Lung (tissue), 12 donors: ENCODE data around the gene PTGER3. TPM values are rescaled to one million over a fixed set of nuclear protein-coding genes. Genes with fewer than 3 reads are reported as not detected.

Experiments
- ATAC-seq: fragments of 200-7000 bp; cut with Tn5 transposase; one replicate; pipeline ENCODE4 v1.9.1; 2020; ENCODE audit warnings: moderate number of reproducible peaks; ENCODE audit not compliant: insufficient read depth, low FRiP score
- DNase-seq, 3 donors: peaks; one replicate each; pipeline ENCODE4 v3.0.0-alpha.2; 2013 to 2017
- H3K27ac ChIP-seq, 2 donors: one replicate each; pipeline ENCODE4 v1.5.1; 2013; ENCODE audit warnings: mild to moderate bottlenecking in 2 of 2, moderate library complexity in 2 of 2, control low read depth in 1 of 2, inconsistent platforms in 1 of 2, low read depth in 1 of 2, low read length in 1 of 2
- H3K27me3 ChIP-seq, 3 donors: one replicate each; pipeline ENCODE4 v1.5.1; 2013; ENCODE audit warnings: low read length in 2 of 3; ENCODE audit not compliant: control insufficient read depth in 3 of 3, insufficient read depth in 3 of 3
- H3K36me3 ChIP-seq, 4 donors: one replicate each; pipeline ENCODE4 v1.5.1; 2013; ENCODE audit warnings: low read length in 4 of 4, mild to moderate bottlenecking in 1 of 4, moderate library complexity in 1 of 4; ENCODE audit not compliant: control insufficient read depth in 4 of 4, insufficient read depth in 4 of 4
- H3K4me1 ChIP-seq, 5 donors: one replicate each; pipeline ENCODE4 v1.5.1; 2013; ENCODE audit warnings: low read length in 5 of 5, mild to moderate bottlenecking in 2 of 5, moderate library complexity in 1 of 5; ENCODE audit not compliant: control insufficient read depth in 5 of 5, insufficient read depth in 5 of 5
- H3K4me3 ChIP-seq: one replicate; pipeline ENCODE4 v1.5.1; 2013; ENCODE audit warnings: mild to moderate bottlenecking, control low read depth, moderate library complexity
- H3K9ac ChIP-seq, 2 donors: one replicate each; pipeline ENCODE4 v1.5.1; 2013; ENCODE audit warnings: low read length in 2 of 2, control low read depth in 1 of 2; ENCODE audit not compliant: insufficient read depth in 1 of 2
- H3K9me3 ChIP-seq, 4 donors: one replicate each; pipeline ENCODE4 v1.5.1; 2013; ENCODE audit warnings: low read length in 3 of 4, mild to moderate bottlenecking in 1 of 4, moderate library complexity in 1 of 4; ENCODE audit not compliant: control insufficient read depth in 4 of 4, insufficient read depth in 3 of 4
- WGBS, 2 donors: extraction: QIAGEN DNeasy Blood & Tissue Kit; methylation state at CpG; one replicate each; pipeline ENCODE4 v1.1.7; 2013; 5-methylcytosine and 5-hydroxymethylcytosine counted together
- polyA plus RNA-seq, 2 donors: library from polyadenylated mRNA; stranded (reverse); fragments of 200-250 nt; gene quantifications; one replicate each; pipeline ENCODE4 v1.2.1, GENCODE V29; 2013
- total RNA-seq, 2 donors: library from RNA; depleted of rRNA in 1 of 2; stranded (reverse); fragments of >200 nt in 1 of 2; gene quantifications; one replicate each; pipeline ENCODE4 v1.2.1, GENCODE V29; 2014 to 2021
- TF ChIP-seq, protein P1 (sequence below): IDR thresholded peaks from 2 replicates; pipeline ENCODE4 v1.5.1; 2012; ENCODE audit warnings: mild to moderate bottlenecking; ENCODE audit errors: control extremely low read depth, extremely low read depth
- donor health status: control.
- donor health status: control.
- donor health status: Bipolar disorder and iron deficiency.
- donor health status: healthy.
- donor health status: DM: yes; HTN: yes; CAD: no.

PTGER3 gene
- total and polyA plus RNA-seq, 4 donors = 0.31 to 1.8 (median 1.4) TPM

- H3K27me3 ChIP-seq = peaks cover 0 to 68% (median 41%) of the 10 kb centered on the region in 3 donors
Measured at GRCh38 chr1:71044833-71045232, 2.8 kb downstream of the PTGER3 start.

DNA sequence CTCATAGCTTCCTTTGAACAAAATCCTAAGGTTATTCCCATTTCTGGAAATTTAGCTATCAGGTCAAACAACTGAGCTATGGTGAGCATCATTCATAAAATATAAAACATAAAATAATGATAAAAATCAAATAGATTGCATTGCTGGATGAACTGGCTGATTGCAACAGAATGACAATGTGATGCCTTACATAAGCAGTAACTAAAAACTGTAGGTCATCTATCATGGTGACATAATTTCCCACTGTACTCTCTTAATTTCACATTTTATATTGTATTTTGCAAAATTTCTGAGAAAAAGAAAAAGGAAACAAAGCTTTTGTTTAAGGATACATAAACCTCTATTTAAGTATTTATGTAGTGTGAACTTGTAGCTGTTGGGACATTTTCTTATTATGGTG, 4.6 kb downstream of the PTGER3 start:
- no peak for ATAC-seq
- Histone ChIP-seq H3K4me3 (no peak overlapping the region), H3K9ac (no peak overlapping the region), H3K4me1 (peaks cover 0 to 13% (median 3%) of the 10 kb centered on the region in 5 donors), H3K27ac (no peak overlapping the region), H3K36me3 (no peaks in the 10 kb centered on the region), H3K27me3 (peaks cover 0 to 52% (median 28%) of the 10 kb centered on the region in 3 donors), H3K9me3 (no peaks in the 10 kb centered on the region)
- DNase-seq = no peak
- TF ChIP-seq, protein P1, sequence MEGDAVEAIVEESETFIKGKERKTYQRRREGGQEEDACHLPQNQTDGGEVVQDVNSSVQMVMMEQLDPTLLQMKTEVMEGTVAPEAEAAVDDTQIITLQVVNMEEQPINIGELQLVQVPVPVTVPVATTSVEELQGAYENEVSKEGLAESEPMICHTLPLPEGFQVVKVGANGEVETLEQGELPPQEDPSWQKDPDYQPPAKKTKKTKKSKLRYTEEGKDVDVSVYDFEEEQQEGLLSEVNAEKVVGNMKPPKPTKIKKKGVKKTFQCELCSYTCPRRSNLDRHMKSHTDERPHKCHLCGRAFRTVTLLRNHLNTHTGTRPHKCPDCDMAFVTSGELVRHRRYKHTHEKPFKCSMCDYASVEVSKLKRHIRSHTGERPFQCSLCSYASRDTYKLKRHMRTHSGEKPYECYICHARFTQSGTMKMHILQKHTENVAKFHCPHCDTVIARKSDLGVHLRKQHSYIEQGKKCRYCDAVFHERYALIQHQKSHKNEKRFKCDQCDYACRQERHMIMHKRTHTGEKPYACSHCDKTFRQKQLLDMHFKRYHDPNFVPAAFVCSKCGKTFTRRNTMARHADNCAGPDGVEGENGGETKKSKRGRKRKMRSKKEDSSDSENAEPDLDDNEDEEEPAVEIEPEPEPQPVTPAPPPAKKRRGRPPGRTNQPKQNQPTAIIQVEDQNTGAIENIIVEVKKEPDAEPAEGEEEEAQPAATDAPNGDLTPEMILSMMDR = no peak

More at GRCh38 chr1:71044833-71045232, 2.8 kb downstream of the PTGER3 start:
- Histone ChIP-seq H3K36me3 (no peaks in the 10 kb centered on the region), H3K27ac (no peak overlapping the region), H3K9me3 (no peaks in the 10 kb centered on the region), H3K9ac (no peak overlapping the region), H3K4me1 (peaks cover 0 to 13% (median 3%) of the 10 kb centered on the region in 5 donors), H3K4me3 (no peak overlapping the region)
- no peak for DNase-seq
- WGBS, 2 donors = 80 to 100% methylated on average over 1 of the region's 1 CpG
- TF ChIP-seq, protein P1 = no peak
- no peak for ATAC-seq

GRCh38 chr1:71041806-71042205, 5.8 kb downstream of the PTGER3 start:
- Histone ChIP-seq H3K36me3 (no peaks in the 10 kb centered on the region), H3K9me3 (no peaks in the 10 kb centered on the region), H3K27me3 (peaks cover 0 to 41% (median 19%) of the 10 kb centered on the region in 3 donors), H3K4me3 (no peak overlapping the region), H3K9ac (no peak overlapping the region), H3K4me1 (peaks cover 0 to 3% (median 0%) of the 10 kb centered on the region in 5 donors), H3K27ac (no peak overlapping the region)
- ATAC-seq (no peak), DNase-seq (no peak)
- TF ChIP-seq, protein P1 = no peak
- WGBS, 2 donors = 74 to 77% methylated on average over 2 of the region's 2 CpGs

DNA sequence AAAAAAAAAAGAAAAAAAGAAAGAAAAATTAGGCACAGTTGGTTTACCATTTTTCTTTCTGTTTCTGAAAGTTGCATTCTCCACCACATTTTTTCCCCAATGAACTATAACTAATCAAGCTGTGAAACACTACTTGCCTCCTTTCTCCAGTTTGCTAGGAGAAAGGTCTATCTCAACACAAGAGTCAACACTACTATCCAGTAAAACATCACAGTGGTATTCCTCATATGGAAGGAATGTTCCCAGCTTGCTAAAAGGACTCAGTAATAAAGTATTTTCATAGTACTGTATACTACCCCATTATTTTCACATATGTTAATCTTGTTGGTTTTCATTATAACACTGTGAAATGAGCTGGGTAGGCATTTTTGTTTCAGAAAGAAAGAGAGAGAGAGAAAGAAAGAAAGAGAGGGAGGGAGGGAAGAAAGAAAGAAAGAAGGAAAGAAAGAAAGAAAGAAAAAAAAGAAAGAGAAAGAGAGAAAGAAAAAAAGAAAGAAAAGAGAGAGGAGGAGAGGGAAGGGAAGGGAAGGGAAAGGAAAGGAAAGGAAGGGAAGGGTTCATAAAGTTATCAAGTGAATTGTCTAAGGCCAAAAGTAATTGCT, 7.9 kb downstream of the PTGER3 start:
- Histone ChIP-seq H3K9ac (no peak overlapping the region), H3K27me3 (peaks cover 0 to 23% (median 3%) of the 10 kb centered on the region in 3 donors), H3K4me1 (no peaks in the 10 kb centered on the region), H3K27ac (no peak overlapping the region), H3K4me3 (no peak overlapping the region), H3K9me3 (no peaks in the 10 kb centered on the region), H3K36me3 (no peaks in the 10 kb centered on the region)
- ATAC-seq (no peak), DNase-seq (no peak)
- TF ChIP-seq, protein P1 = no peak
